Measurements from ENCODE around the gene TUBB. TPM values are rescaled to one million over a fixed set of nuclear protein-coding genes. Genes with fewer than 3 reads are reported as not detected.

TUBB gene
- total and polyA plus RNA-seq, 4 donors, result 115 to 533 (median 210) TPM

- Histone ChIP-seq H3K27ac (ENCODE audit: low read depth in 1 of 2, low read length in 2 of 2) (peak overlapping the region; percentile 97 to 99), H3K9me3 (ENCODE audit: control insufficient read depth in 4 of 4, low read length in 3 of 4) (no peaks in the 10 kb centered on the region), H3K4me3 (ENCODE audit: low read depth in 1 of 3, low read length in 3 of 3) (peak overlapping the region; percentile 60 to 77 (median 60)), H3K27me3 (ENCODE audit: control insufficient read depth in 4 of 4, insufficient read depth in 4 of 4, low read length in 3 of 4) (no peaks in the 10 kb centered on the region), H3K9ac (ENCODE audit: low read depth in 1 of 2, low read length in 2 of 2) (peak overlapping the region in 1 of 2 donors; percentile 28), H3K4me1 (ENCODE audit: control insufficient read depth in 4 of 4, insufficient read depth in 4 of 4, low read length in 3 of 4) (peaks cover 21 to 70% (median 55%) of the 10 kb centered on the region in 4 donors), H3K36me3 (ENCODE audit: control insufficient read depth in 4 of 4, insufficient read depth in 3 of 4, low read depth in 1 of 4, low read length in 3 of 4) (no peaks in the 10 kb centered on the region)
- TF ChIP-seq, protein P1, sequence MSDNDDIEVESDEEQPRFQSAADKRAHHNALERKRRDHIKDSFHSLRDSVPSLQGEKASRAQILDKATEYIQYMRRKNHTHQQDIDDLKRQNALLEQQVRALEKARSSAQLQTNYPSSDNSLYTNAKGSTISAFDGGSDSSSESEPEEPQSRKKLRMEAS (IDR thresholded peaks at IDR 0.05), result no peak
- DNase-seq (ENCODE audit: low spot score), result no peak
- WGBS, result 30% methylated on average over 22 of the region's 22 CpGs
Observed at GRCh38 chr6:30687659-30688431, 32.3 kb upstream of the TUBB start.

DNA sequence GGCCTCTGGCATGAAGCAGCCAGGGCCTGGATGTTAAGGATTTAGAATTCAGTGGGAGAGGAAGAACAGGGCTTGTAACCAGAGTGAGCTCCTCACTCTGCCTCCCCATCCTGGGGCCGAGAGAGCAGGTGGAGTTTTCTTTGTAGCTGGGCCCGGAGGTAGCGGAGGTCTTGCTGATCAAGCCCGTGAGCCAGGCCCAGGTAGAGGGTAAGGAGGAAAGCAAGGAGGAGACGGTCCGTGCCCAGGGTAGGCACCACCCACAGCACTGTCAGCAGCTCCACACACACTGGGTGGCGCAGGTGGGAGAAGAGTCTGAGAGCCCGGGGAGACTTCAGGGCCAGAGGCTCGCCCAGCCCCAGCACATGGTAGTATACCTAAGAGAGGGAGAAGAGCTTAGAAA lies 31.6 kb upstream of the TUBB start:
- no peak for DNase-seq (ENCODE audit: low spot score)
- peak overlapping the region; percentile 97 to 99 for H3K27ac ChIP-seq (ENCODE audit: low read depth in 1 of 2, low read length in 2 of 2)
- no peaks in the 10 kb centered on the region for H3K27me3 ChIP-seq (ENCODE audit: control insufficient read depth in 4 of 4, insufficient read depth in 4 of 4, low read length in 3 of 4)
- 96% methylated on average over 9 of the region's 9 CpGs for WGBS
- no peak overlapping the region for H3K9ac ChIP-seq (ENCODE audit: low read depth in 1 of 2, low read length in 2 of 2)
- no peaks in the 10 kb centered on the region for H3K36me3 ChIP-seq (ENCODE audit: control insufficient read depth in 4 of 4, insufficient read depth in 3 of 4, low read depth in 1 of 4, low read length in 3 of 4)
- H3K4me1 ChIP-seq (ENCODE audit: control insufficient read depth in 4 of 4, insufficient read depth in 4 of 4, low read length in 3 of 4), result peaks cover 20 to 63% (median 48%) of the 10 kb centered on the region in 4 donors
- H3K9me3 ChIP-seq (ENCODE audit: control insufficient read depth in 4 of 4, low read length in 3 of 4), result no peaks in the 10 kb centered on the region
- TF ChIP-seq ZBTB33 (IDR thresholded peaks at IDR 0.05), result no peak
- TF ChIP-seq HNF4A (conservative IDR thresholded peaks at IDR 0.05), result no peak
- TF ChIP-seq, protein P2, sequence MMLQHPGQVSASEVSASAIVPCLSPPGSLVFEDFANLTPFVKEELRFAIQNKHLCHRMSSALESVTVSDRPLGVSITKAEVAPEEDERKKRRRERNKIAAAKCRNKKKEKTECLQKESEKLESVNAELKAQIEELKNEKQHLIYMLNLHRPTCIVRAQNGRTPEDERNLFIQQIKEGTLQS (IDR thresholded peaks at IDR 0.05), result no peak
- TF ChIP-seq RAD21 (IDR thresholded peaks at IDR 0.05), result no peak
- TF ChIP-seq SP1 (IDR thresholded peaks at IDR 0.05), result no peak
- TF ChIP-seq FOXA2 (IDR thresholded peaks at IDR 0.05), result no peak
- TF ChIP-seq, protein P3, sequence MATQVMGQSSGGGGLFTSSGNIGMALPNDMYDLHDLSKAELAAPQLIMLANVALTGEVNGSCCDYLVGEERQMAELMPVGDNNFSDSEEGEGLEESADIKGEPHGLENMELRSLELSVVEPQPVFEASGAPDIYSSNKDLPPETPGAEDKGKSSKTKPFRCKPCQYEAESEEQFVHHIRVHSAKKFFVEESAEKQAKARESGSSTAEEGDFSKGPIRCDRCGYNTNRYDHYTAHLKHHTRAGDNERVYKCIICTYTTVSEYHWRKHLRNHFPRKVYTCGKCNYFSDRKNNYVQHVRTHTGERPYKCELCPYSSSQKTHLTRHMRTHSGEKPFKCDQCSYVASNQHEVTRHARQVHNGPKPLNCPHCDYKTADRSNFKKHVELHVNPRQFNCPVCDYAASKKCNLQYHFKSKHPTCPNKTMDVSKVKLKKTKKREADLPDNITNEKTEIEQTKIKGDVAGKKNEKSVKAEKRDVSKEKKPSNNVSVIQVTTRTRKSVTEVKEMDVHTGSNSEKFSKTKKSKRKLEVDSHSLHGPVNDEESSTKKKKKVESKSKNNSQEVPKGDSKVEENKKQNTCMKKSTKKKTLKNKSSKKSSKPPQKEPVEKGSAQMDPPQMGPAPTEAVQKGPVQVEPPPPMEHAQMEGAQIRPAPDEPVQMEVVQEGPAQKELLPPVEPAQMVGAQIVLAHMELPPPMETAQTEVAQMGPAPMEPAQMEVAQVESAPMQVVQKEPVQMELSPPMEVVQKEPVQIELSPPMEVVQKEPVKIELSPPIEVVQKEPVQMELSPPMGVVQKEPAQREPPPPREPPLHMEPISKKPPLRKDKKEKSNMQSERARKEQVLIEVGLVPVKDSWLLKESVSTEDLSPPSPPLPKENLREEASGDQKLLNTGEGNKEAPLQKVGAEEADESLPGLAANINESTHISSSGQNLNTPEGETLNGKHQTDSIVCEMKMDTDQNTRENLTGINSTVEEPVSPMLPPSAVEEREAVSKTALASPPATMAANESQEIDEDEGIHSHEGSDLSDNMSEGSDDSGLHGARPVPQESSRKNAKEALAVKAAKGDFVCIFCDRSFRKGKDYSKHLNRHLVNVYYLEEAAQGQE (IDR thresholded peaks at IDR 0.05), result no peak
- no peak for TF ChIP-seq JUND (IDR thresholded peaks at IDR 0.05)
- no peak overlapping the region for H3K4me3 ChIP-seq (ENCODE audit: low read depth in 1 of 3, low read length in 3 of 3)
